ENCODE data around the gene TEX14.

Gene TEX14

GRCh38 chr17:58517378-58517927 is 174.4 kb downstream of the TEX14 start:
- DNase-seq: no peak

GRCh38 chr17:58516644-58517377 is 175.0 kb downstream of the TEX14 start:
- no peak for DNase-seq

GRCh38 chr17:58515286-58515685 is 176.6 kb downstream of the TEX14 start:
- no peak for DNase-seq

- DNase-seq: no peak
These were observed 177.1 kb downstream of the TEX14 start for GRCh38 chr17:58514770-58515157.

- DNase-seq: peak; percentile 66
These were observed 177.7 kb downstream of the TEX14 start, which contains the start of gene MTMR4 for GRCh38 chr17:58513965-58514769. MTMR4 (minus strand) TSS chr17:58514638; CDS start chr17:58514407, 231 bp downstream.

- no peak for DNase-seq
These were observed 178.4 kb downstream of the TEX14 start for GRCh38 chr17:58513267-58513964.

- DNase-seq: no peak
These were observed 181.8 kb downstream of the TEX14 start for GRCh38 chr17:58510075-58510474.

- no peak for DNase-seq
These were observed 183.3 kb downstream of the TEX14 start for GRCh38 chr17:58508341-58509067.

GRCh38 chr17:58507123-58507634 is 184.7 kb downstream of the TEX14 start:
- DNase-seq: peak; percentile 26
